ENCODE measurements around the gene NOTUM.

Gene NOTUM

DNA sequence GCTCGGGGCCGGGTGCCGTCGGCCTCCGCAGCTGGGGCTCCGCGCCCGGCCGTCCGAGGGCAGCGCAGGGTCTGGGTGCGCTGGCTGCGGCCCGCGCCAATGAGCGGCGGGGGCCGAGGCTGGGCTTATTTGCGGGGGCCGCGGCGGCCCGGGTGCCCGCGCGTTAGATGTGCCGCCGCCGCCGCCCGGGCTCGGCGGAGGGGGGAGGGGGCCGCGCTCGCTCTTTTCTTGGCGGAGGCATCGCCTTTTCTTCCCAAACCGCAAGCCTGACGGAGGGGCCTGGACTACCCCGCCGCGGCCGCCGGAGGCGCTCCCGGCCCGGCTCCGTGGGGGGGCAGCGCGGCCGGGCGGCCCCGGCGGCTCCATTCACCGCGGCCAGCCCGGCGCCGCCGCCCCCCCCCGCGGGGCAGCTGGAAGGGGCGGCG is at the start of gene NOTUM:
Gene NOTUM, minus strand, starts transcription at position 101 of the 425 bp plus-strand sequence. CDS start 278 bp downstream, outside the sequence.
- no peak for DNase-seq

DNA sequence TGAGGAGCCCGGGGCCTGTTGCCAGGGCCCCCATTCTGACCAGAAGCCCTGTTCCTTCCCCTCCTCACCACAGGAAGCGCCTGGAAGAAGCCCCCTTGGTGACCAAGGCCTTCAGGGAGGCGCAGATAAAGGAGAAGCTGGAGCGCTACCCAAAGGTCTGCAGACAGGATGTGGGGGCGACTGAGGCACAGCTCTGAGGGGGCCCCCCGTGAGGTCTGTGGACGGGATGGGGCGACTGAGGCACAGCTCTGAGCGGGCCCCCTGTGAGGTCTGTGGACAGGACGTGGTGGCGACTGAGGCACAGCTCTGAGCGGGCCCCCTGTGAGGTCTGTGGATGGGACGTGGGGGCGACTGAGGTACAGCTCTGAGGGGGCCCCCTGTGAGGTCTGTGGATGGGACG is 48.4 kb upstream of the NOTUM start:
- no peak for DNase-seq

DNA sequence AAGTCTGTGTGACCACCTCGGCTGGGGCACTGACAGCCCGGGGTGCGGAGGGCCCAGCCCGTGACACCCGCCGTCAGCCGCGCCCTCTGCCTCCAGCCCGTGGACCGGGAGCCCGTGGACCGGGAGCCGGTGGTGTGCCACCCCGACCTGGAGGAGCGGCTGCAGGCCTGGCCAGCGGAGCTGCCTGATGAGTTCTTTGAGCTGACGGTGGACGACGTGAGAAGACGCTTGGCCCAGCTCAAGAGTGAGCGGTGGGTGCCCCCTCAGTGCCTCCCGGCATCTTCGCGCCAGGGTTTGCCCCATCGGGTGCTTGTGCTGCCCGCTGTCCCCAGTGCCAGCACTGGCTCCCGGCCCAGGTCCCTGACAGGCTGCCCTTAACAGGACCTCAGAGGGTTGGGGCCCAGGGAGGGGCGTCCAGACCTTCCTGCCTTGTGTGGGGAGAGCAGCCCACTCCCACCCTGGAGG is 48.0 kb upstream of the NOTUM start:
- DNase-seq: no peak

DNA sequence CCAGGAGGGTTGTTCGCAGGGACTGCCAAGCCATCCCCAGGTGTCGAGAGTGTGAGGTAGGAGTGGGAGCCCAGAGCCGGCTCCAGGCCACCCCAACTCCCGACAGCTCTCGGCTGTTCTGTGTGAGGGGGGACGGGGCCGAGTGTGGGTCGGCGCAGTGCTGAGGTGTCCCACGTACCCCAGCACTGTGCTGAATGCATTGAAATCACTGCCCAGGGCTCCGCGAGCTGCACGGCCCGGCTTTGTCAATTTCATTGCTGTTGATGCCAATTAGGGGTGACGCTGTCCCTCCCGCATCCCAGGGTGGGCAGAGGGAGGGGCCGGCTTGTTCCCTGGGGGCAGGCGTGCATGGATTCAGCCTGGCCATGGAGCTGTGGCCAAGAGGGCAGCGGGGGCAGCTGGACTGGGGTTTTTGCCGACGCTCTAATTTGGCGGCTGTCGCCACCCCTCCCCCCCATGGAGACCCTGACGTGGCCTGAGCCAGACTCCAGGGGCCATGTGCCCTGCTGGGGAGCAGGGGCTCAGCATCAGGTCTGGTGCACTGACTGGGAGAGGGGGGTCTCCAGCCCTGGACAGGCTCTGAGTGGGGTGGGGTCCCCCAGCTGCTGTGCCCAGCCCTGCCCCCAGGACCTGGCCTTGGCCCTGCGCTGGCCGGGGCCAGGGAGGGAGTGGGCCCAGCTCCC is 47.4 kb upstream of the NOTUM start:
- DNase-seq: no peak

DNA sequence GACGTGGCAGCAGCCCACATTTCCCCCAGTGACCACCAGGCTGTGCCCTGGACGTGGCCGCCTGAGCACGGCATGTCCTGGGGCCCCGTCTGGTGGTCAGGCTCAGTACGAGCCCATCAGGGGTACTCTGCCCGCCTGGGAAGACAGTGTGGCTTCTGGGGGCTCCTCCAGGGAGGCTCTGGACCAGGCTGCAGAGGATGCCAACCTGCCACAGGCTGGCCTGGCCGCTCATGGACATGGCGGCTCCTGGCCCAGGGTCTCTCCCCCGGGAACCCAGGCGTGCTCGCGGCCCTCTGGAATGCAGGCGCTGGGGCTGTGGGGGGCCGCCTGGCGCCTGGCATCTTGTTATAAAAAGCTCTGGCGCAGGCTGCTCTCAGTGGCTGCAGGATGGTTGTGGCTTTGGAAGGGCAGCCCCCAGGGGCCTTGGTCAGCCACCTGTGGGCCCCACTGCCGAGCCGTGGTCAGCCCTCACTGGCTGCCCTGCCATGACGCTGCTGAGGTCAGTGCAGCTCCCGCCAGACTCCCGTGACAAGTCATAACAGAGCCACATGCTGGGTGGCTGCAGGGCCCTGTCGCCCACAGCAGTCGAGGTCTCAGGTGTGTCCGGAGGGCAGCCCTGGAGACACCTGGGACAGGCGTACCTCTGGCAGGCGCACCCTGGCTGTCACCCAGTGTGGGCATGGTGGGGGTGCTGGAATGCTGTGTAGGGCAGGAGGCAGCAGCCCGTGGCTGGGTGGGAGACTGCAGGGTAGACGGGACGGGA is 46.7 kb upstream of the NOTUM start:
- DNase-seq: no peak

DNA sequence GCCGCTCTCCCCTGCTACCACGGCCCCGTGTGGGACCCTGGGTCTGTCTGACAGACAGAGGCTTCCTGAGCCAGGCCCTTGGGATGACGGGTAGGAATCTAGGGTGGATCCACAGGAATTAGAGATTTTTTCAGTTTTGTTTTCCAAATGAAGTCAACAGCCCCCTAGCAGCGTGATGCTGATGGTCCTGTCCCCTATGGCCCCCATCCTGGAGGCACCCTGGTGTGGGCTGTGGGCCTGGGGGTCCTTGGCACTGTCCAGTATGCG is 46.2 kb upstream of the NOTUM start:
- DNase-seq: no peak

DNA sequence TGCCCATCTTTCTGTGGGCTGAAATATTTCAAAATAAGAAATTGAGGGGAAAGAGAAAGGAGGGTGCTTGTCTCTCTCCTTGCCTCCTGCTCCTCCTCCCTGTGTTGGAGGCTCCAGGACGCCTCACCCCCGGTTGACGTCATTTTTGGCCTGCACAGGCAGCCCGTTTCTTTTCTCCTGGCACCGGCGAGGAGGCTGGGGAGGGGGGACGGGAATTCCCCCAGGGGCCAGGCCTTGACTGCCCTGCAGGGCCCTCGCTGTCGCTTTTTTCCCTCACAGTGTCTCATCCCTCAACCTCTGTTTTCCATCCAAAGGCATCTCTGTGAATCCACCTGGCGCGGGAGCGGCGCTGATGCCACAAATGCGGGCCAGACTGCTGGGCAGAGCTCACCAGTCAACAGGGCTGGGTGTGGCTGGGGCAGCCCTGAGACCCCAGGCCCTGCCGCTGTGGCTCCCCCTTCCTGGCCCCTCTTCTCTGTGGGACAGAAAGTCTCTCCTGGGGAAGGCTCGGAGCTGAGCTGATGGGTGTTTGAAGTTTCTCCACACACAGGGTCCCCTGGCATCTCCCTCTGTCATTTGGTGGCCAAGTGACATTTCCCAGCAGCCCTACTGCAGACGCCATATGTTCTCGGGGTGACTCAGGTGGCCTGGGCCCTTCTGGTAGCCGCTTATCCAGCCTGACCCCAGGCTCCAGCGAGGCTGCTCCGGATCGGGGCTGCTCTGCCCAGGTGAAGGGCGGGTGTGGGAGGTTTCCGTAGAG is 45.7 kb upstream of the NOTUM start:
- DNase-seq: no peak

DNA sequence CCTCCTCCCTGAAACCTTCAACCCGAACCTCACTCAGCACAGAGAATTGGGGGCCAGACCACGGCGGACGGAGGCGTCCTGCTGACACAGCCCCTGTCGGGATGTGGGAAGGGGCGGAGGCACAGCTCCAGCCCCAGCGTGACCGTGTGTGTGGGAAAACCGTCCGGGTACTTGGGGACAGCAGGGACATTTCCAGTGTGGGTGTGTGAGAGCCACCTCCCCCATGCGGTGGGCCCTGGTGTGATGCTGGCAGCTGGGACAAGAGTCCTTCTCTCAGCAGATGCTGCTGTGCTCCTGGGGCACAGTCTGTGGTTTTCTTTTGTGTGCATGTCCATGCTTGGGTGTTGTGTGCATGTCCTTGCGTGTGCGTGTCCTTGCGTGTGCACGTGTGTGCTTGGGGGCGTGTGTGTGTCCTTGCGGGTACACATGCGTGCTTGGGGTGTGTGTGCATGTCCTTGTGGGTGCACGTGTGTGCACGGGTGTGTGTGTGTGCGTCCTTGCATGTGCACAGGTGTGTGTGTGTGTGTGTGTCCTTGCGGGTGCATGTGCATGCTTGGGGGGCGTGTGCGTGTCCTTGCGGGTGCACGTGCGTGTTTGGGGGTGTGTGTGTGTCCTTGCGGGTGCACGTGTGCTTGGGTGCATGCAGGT is 44.8 kb upstream of the NOTUM start:
- no peak for DNase-seq

DNA sequence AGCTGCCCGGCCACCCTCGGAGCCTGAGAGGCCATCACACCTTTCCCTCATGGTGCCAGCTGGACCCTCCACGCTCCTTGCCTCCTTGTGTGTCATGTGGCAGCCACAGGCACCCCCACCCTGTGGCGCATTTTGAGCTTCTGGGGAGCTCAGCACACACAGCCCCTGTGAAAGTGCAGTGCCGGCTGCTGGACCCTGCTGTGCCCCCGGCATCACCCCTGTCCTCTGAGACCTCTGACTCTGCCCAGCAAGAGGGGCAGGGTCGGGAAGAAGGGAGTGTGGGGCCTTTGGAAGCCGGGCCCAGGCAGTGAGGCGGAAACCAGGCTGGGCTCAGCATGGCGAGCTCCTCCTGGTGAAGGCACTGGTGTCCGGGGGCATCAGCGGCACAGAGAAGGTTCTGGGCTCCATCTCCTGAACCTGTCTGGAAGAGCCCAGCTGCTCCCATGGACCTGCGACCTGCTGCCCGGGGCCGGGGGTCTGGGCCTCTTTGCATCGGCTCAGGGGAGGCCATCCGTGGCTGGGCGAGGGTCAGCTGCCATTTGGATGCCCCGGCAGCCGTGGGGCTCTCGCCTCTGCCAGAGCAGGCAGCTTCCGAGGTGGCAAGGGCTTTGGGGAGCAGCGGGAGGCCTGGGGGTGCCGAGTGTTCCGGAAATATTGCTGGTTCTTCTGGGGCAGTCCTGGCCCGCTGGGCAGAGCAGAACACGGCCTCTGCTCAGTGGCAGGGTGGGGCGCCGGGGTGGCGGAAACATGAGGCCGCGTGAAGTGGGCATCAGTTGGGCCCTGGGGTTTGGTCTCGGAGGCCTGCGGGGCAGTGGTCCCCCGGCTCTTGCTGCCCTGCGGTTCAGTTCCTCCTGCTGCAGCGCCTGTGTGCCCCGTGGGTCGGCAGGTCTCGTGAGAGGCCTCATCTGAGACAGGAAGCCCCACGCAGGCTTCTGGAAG is 43.8 kb upstream of the NOTUM start:
- DNase-seq: no peak

DNA sequence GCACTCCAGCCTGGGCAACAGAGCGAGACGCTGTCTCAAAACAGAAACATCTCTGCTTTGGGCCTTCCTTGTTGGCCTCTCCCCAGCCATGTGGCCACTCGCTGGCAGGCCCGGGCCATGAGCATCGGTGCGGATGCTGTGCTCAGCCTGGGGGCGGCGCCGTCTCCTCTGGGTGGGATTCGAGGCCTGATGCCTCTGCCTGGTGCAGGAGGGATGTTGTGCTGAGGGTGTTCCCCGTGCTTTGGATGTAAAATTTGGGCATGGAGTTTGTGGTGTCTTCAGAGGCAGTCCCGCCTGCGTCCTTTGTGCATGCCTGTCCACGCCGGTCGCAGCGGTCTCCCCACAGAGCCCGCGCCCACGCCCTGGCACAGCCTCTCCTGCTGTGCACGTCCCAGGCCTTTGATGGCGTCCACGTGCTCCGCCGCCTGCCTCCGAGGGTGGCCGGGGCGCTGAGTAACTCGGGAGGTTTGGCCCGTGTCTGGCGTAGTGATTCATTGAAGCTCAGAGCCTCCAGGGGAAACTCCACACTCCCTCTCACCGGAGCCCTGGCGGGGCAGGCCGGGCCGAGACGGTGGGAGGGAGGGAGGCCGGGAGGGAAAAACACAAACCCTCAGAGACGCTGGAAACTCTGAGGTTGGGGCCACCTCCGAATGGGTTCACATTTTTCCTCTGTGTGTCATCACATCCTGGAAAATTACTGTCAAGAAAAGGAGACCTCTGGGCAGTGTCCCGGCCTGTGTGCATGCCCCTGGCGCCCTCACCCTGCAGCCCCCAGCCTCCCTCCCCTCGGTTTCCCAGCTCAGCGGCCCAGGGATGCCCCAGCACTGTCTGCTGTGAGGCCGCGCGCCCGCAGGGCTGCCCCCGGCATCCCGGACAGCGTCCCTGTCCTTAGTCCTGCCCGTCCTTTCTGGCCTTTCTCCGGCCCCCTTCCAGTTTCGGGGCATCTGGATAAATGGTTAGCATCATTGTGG is 42.7 kb upstream of the NOTUM start:
- peak; percentile 89 for DNase-seq

DNA sequence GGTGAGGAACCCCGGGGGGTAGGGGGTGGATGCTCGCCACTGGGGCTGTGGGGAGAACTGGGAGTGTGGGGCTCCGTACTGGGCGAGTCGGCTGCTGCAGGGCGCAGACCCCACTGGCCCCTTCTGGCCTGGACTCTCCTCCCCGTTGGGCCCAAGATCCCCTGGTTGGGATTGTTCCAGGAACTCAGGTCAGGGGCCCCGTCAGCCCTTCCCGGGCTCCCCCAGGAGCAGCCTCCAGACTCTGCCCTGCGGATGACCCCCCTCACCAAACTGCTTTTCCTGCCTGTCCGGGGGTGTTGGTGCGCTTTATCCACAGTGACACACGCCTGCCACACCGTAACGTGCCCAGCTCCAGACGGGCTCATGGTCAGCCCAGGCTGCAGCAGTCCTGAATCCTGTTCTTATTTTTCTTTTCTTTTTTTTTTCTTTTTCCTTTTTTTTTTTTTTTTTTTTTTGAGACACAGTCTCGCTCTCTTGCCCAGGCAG is 40.6 kb upstream of the NOTUM start:
- no peak for DNase-seq

DNA sequence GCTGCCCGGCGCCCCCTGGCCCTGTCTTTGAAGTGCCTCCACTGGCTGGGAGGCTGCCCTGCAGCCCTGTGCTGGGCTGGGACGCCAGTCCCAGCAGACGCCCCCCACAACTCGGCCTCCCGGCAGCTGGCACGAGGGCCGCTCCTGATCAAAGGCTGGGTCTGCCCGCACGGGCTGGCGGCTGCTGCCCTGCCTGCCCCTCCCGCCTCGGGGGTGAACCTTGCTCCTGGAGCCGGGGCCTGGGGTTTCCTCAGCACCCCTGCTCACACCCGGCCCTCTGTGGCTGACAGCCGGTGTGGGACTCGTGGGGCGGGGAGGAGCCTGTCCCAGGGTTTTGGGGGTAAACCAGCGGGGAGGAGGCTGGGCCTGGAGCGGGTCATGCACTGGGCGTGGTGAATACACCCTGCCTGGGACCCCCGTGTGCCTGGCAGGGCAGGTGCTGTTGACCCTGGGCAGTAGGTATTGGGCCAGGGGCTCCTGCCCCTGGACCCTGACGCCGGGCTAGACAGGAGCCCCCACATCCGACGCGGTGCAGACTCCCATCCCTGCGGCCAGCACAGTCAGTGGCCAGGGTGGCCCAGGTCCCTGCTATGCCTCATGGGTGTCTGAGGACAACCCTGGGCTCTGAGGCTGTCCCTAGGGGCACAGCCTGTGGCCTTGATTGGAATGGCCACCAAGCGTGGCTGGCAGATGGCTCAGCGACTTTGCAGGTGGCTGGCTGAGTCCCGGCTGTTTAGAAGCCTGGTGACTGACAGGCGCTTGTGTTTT is 40.0 kb upstream of the NOTUM start:
- no peak for DNase-seq

DNA sequence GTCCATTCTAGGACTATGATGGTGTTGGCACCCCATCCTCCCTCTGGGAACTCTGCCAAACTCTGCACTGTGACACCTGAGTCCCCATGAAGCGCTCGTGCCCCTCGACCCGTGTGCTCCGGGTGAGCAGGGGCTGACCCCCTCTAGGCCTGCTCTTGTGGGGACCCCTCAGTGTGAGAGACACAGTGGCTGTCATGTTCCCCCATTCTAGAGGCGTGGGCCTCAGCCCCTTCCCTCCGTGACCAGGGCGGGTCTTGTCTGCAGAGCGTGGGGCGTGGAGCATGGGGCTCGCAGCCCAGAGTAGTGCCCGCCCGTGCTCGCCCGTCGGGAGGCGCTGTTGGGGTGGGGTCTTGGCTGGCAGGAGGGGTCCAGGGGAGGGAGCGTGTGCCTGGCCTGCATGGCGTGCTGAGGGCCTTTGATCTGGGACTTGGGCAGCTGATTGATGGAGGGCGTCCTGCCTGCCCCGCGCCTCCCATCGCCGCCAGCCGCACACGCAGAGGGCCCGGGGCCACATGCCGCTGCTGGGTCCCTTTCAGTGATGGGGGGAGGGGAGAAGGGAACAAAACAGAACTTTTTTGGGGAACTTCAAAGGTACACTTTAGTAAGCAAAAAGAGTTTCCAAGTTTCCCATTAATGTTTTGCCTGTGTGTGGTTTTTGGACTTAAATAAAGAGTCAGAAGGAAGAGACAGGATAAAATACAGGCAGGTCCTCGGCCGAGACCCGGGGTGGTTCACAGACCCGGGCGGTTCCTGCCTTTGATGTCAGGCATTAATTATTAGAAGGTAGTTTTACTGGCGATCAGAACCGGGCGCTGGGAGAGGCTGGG is 39.2 kb upstream of the NOTUM start:
- no peak for DNase-seq

DNA sequence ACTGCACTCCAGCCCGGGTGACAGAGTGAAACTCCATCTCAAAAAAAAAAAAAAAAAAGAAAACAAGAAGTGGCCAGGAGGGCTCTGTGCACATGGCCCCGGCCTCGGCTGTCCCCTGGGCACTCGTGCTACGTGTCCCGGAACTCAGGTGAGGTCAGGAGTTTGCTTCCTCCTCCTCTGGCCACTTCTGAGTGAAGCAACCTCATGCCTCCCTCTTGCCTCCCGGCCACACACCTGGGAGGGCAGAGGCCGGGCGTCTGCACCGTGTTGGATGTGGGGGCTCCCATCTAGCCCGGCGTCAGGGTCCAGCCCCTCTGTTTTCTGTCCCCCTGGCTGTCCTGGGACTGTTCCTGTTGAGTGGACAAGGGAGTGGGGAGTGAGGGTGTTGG is 38.6 kb upstream of the NOTUM start:
- DNase-seq: no peak

DNA sequence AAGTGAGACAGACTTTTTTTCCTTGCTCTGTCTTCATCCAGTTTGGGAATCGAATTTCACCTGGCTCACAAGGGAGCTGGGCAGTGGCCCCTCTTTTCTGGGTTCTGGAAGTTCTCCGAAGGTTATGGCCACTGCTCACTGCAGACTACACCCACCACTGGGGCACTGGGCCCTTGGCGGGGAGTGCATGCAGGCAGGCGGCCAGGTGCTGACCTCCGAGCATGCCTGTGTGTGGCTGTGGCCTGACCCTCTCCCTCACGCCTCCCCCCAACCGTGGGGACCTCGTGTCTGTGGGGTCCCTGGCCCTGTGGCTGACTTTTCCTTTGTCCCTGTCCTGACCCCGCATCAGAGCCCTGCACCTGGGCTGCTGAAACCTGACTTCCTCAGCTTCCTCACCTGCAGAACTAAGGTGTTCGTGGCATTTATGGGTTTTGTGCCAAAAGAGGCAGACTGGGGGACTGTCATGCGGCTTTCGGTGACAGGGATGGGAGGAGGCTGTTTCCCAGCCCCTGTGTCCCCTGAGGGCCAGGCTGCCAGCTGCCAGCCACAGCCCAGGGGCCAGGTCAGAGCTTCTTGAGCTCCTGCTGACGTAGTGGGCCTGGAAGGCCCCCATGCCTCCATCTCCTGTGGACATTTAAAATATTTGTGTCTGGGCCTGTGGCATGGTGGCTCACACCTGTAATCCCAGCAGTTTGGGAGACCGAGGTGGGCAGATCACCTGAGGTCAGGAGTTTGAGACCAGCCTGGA is 37.9 kb upstream of the NOTUM start:
- DNase-seq: no peak

DNA sequence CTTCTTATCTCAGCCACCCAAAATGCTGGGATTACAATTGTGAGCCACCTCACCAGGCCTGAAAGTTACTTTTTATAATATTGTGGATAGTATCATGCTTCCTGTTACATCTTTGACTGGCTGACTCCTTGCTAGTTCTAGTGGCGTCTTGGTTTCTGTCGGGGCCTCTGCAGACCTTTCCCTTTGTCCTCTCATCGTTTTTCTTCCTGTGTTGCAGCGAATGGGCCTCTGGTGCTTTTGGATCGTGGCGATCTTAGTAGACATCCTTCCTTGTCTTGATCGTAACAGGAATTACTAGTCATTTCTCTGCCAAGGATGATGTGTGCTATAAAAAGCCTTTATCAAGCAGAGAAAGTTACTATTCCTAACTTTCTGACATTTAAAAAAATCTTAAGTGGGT is 37.2 kb upstream of the NOTUM start:
- DNase-seq: no peak

DNA sequence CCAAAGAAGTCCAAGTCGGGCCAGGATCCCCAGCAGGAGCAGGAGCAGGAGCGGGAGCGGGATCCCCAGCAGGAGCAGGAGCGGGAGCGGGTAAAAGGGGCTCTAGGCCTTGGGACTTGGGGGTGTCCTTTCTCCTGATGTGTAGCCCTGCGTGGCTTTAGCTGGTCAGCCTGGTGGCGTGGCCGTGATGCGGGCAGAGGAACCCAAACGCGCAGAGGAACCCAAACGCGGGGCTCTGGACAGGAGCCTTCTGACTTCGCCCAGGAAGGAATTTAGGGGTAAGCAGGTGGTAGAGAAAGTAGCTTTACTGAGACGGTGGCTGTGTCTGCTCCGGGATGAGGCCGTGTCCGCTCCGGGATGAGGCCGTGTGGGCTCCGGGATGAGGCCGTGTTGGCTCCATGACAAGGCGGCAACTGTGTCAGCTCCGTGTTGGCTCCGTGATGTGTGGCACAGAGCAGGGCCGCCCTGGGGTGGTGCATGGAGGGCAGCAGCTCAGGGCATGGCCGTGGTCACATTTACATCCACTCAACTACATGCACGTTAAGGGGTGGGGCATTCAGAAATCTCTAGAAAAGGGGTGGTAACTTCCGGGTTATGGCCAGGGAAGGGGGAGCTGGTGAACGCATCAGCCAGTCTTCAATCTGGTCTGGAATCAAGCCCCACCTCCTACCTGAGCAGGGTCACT is 35.9 kb upstream of the NOTUM start:
- no peak for DNase-seq

DNA sequence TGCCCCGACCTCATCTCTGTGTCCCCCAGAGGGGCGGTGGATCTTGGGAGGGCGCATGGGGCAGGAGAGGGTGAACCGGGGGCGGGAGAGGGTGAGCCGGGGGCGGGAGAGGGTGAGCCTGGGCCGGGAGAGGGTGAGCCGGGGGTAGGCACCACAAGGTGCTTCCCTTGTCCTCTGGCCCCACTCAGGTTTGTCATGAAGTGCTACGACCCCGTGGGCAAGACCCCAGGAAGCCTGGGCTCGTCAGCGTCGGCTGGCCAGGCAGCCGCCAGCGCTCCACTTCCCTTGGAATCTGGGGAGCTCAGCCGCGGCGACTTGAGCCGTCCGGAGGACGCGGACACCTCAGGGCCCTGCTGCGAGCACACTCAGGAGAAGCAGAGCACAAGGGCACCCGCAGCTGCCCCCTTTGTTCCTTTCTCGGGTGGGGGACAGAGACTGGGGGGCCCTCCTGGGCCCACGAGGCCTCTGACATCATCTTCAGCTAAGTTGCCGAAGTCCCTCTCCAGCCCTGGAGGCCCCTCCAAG is 35.3 kb upstream of the NOTUM start:
- DNase-seq: no peak
